Parietal lobe (tissue), 1 donor: ENCODE measurements around the gene C13orf42. TPM values are rescaled to one million over a fixed set of nuclear protein-coding genes. Genes with fewer than 3 reads are reported as not detected.

Experiments used
- total RNA-seq: library from RNA; depleted of rRNA; stranded (reverse); fragments of >200 nt; gene quantifications from one replicate; pipeline ENCODE4 v1.2.3, GENCODE V29; 2014

C13orf42 gene
- total RNA-seq = not detected

DNA sequence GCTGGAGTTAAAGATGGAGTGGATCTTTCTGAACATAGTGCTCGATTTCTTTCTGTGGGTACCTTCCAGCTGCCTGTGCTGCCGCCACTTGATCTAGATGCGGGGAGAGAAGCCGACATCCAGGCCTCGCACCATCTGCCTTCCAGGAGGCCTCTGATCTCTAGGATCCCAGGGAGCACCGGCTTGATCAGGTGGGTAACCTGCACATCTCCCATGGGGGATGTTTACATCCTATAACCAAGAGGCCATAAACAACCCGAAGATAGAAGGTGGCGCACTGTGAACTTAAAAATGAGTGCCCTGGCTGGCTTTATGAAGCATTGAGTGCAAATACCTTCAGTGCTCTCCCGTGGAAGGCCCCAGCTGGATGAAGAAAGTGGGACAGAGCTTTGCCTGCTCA is at the start of gene C13orf42:
TSS of gene C13orf42 (minus strand) at position 101 of the 400 bp plus-strand sequence. CDS start at position 36, 65 bp downstream.

Other genes starting within 250 kb of the C13orf42 start
- gene RNASEH2B, start 201.5 kb downstream of the C13orf42 start, total RNA-seq = 167 TPM
- gene FAM124A, start 111.1 kb upstream of the C13orf42 start, total RNA-seq = 23.2 TPM
- 0.63 TPM for gene SERPINE3, start 228.4 kb upstream of the C13orf42 start, total RNA-seq